Neural progenitor cell (in vitro differentiated cells): ENCODE results near the gene RAD51B. TPM values are rescaled to one million over a fixed set of nuclear protein-coding genes. Genes with fewer than 3 reads are reported as not detected.

Source experiments
- DNase-seq: peaks from one replicate; pipeline ENCODE4 v3.0.0-alpha.2; 2016; ENCODE audit warnings: low spot score
- H2AFZ ChIP-seq: fragments of 200-600 bp; sonication (generic); replicated peaks from 2 replicates; pipeline ENCODE4 v1.6.1; 2016; ENCODE audit warnings: antibody characterized with exemption
- H3F3A ChIP-seq: fragments of 200-600 bp; sonication (generic); 2 replicates; pipeline ENCODE4 v1.6.1; 2016; ENCODE audit warnings: antibody characterized with exemption, low read depth
- H3K27ac ChIP-seq: fragments of 200-600 bp; sonication (generic); 2 replicates; pipeline ENCODE4 v1.5.1; 2016; ENCODE audit warnings: mild to moderate bottlenecking
- H3K27me3 ChIP-seq: fragments of 200-600 bp; sonication (generic); 2 replicates; pipeline ENCODE4 v1.6.1; 2016; ENCODE audit warnings: mild to moderate bottlenecking, moderate library complexity
- H3K36me3 ChIP-seq: fragments of 200-600 bp; sonication (generic); 2 replicates; pipeline ENCODE4 v1.5.1; 2016
- H3K4me1 ChIP-seq: fragments of 200-600 bp; sonication (generic); 2 replicates; pipeline ENCODE4 v1.6.1; 2016; ENCODE audit warnings: mixed run types
- H3K4me2 ChIP-seq: fragments of 200-600 bp; sonication (generic); 2 replicates; pipeline ENCODE4 v1.6.1; 2016
- H3K4me3 ChIP-seq: fragments of 200-600 bp; sonication (generic); 2 replicates; pipeline ENCODE4 v1.5.1; 2016
- H3K79me2 ChIP-seq: fragments of 200-600 bp; sonication (generic); 2 replicates; pipeline ENCODE4 v1.6.1; 2016; ENCODE audit warnings: low read depth
- H3K9ac ChIP-seq: fragments of 200-600 bp; sonication (generic); 2 replicates; pipeline ENCODE4 v1.6.1; 2016
- H3K9me3 ChIP-seq: fragments of 200-600 bp; sonication (generic); 2 replicates; pipeline ENCODE4 v1.5.1; 2016; ENCODE audit warnings: low read depth
- H4K20me1 ChIP-seq: fragments of 200-600 bp; sonication (generic); 2 replicates; pipeline ENCODE4 v1.6.1; 2016; ENCODE audit warnings: low read depth
- H3K27ac Mint-ChIP-seq: 3 replicates; pipeline ENCODE4 v1.8.0; 2021; ENCODE audit warnings: mixed read lengths
- H3K27me3 Mint-ChIP-seq: 2 replicates; pipeline ENCODE4 v1.8.0; 2022; ENCODE audit warnings: low read depth, mild to moderate bottlenecking, inconsistent platforms, moderate library complexity, mixed read lengths; ENCODE audit not compliant: insufficient read depth
- H3K36me3 Mint-ChIP-seq: 3 replicates; pipeline ENCODE4 v1.8.0; 2021; ENCODE audit warnings: mixed read lengths
- H3K4me1 Mint-ChIP-seq: 3 replicates; pipeline ENCODE4 v1.8.0; 2021; ENCODE audit warnings: mixed read lengths
- H3K4me3 Mint-ChIP-seq: 3 replicates; pipeline ENCODE4 v1.8.0; 2021; ENCODE audit warnings: mild to moderate bottlenecking, moderate library complexity, mixed read lengths
- H3K9me3 Mint-ChIP-seq: 3 replicates; pipeline ENCODE4 v1.8.0; 2020; ENCODE audit warnings: mixed read lengths
- EZH2 ChIP-seq: fragments of 200-600 bp; sonication (generic); IDR thresholded peaks from 2 replicates; pipeline ENCODE4 v1.6.1; 2017; ENCODE audit warnings: antibody characterized with exemption, mild to moderate bottlenecking, moderate library complexity
- EZH2phosphoT487 ChIP-seq: fragments of 200-600 bp; sonication (generic); IDR thresholded peaks from 2 replicates; pipeline ENCODE4 v1.6.1; 2017; ENCODE audit warnings: antibody characterized with exemption
- total RNA-seq: library from RNA; depleted of rRNA; stranded (reverse); fragments of >200 nt; gene quantifications from 2 replicates; pipeline ENCODE4 v1.2.3, GENCODE V29; 2015; ENCODE audit warnings: low replicate concordance
- TF ChIP-seq, protein P1 (sequence below): fragments of 200-600 bp; sonication (generic); IDR thresholded peaks from 2 replicates; pipeline ENCODE4 v1.5.1; 2017; ENCODE audit warnings: antibody characterized with exemption, mild to moderate bottlenecking

The RAD51B gene
- total RNA-seq, 1 donor from 2014 or later: 50.5 TPM

DNA sequence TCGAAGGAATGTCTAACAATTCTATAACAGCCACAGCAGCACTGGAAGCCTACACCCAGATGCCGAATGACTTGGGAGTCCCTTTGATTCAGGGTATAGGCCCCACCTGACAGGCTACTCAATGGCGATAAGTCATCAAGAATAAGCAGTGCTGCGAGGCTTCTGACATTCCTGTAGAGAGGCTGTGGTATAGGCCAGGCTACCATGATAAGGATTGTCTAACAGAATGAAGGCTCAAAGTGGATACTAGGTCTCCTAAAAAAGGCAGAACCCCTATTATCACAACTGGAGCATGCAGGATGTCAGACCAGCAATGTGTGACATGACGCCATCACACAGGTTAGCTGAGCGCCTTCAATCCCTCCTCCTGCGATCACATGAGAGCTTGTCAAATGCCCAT is 920.1 kb downstream of the RAD51B start:
- no peaks in the 10 kb centered on the region for H3K79me2 ChIP-seq
- no peak overlapping the region for H3K4me2 ChIP-seq
- Mint-ChIP-seq H3K27ac (no peak overlapping the region), H3K4me1 (peaks cover 22% of the 10 kb centered on the region), H3K4me3 (no peak overlapping the region), H3K27me3 (peaks cover 26% of the 10 kb centered on the region), H3K9me3 (peaks cover 23% of the 10 kb centered on the region), H3K36me3 (no peaks in the 10 kb centered on the region)
- no peaks in the 10 kb centered on the region for H4K20me1 ChIP-seq
- no peaks in the 10 kb centered on the region for H3F3A ChIP-seq
- no peaks in the 10 kb centered on the region for H3K27me3 ChIP-seq
- H3K4me3 ChIP-seq: no peak overlapping the region
- TF ChIP-seq EZH2 (no peak), EZH2phosphoT487 (no peak)
- TF ChIP-seq, protein P1, sequence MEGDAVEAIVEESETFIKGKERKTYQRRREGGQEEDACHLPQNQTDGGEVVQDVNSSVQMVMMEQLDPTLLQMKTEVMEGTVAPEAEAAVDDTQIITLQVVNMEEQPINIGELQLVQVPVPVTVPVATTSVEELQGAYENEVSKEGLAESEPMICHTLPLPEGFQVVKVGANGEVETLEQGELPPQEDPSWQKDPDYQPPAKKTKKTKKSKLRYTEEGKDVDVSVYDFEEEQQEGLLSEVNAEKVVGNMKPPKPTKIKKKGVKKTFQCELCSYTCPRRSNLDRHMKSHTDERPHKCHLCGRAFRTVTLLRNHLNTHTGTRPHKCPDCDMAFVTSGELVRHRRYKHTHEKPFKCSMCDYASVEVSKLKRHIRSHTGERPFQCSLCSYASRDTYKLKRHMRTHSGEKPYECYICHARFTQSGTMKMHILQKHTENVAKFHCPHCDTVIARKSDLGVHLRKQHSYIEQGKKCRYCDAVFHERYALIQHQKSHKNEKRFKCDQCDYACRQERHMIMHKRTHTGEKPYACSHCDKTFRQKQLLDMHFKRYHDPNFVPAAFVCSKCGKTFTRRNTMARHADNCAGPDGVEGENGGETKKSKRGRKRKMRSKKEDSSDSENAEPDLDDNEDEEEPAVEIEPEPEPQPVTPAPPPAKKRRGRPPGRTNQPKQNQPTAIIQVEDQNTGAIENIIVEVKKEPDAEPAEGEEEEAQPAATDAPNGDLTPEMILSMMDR: no peak
- H2AFZ ChIP-seq: no peak overlapping the region
- no peak for DNase-seq
- H3K27ac ChIP-seq: no peak overlapping the region
- H3K36me3 ChIP-seq: no peaks in the 10 kb centered on the region
- peaks cover 12% of the 10 kb centered on the region for H3K4me1 ChIP-seq
- H3K9ac ChIP-seq: no peak overlapping the region
- no peaks in the 10 kb centered on the region for H3K9me3 ChIP-seq

DNA sequence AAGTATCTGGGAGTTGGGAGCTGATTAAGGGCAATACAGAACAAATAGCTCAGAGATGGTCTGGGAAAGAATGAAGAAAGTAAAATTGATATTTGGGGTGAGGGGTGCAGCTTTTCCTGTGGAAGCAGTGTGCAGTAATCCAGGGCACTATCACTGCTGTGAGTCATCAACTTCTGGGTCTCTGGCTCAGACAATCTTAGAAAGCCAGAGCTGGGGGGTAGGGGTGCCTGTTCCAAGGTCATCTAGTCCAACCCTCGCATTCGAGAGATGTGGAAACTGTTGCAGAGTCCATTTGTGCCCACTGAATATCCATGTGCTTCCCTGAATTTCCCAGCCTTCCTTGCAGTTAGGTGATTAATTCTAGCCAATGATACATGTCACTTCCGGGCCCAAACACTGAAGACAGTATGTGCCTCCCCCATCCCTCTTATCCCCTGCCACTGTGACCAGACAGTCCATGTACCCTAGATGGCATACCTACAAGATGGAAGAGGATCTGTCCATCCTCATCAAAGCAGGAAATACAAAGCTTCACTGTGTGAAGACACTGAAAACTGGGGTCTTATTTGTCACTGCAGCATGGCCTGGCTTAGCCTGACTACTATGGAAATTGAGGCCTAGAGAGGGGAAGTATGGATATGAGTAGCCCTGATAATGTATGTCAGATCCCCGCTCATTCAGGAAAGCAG is 921.4 kb downstream of the RAD51B start:
- no peaks in the 10 kb centered on the region for H4K20me1 ChIP-seq
- H3K4me2 ChIP-seq: no peak overlapping the region
- no peaks in the 10 kb centered on the region for H3K36me3 ChIP-seq
- Mint-ChIP-seq H3K9me3 (peaks cover 23% of the 10 kb centered on the region), H3K27ac (no peak overlapping the region), H3K27me3 (peaks cover 28% of the 10 kb centered on the region), H3K4me1 (peaks cover 25% of the 10 kb centered on the region), H3K4me3 (no peak overlapping the region), H3K36me3 (no peaks in the 10 kb centered on the region)
- no peaks in the 10 kb centered on the region for H3K79me2 ChIP-seq
- no peak overlapping the region for H2AFZ ChIP-seq
- no peak overlapping the region for H3K9ac ChIP-seq
- no peak for DNase-seq
- peaks cover 23% of the 10 kb centered on the region for H3K4me1 ChIP-seq
- no peak overlapping the region for H3K27ac ChIP-seq
- H3K4me3 ChIP-seq: no peak overlapping the region
- no peaks in the 10 kb centered on the region for H3K27me3 ChIP-seq
- no peaks in the 10 kb centered on the region for H3K9me3 ChIP-seq
- TF ChIP-seq EZH2 (no peak), EZH2phosphoT487 (no peak)
- TF ChIP-seq, protein P1: no peak
- no peaks in the 10 kb centered on the region for H3F3A ChIP-seq

DNA sequence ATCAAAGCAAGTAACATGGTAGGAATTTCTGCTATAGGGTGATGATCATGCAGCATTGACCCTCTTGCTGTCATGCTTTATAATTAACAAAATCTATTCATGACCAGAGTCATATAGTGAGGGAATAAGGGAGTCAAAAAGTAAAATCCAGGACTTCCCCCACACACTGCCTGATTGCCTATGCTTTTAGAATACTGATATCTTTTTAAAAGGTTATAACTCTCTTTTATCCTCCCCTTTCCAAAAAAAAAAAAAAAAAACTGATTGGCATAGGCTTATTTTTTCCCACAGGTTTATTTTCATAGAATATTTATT is 921.9 kb downstream of the RAD51B start:
- TF ChIP-seq EZH2 (no peak), EZH2phosphoT487 (no peak)
- TF ChIP-seq, protein P1: no peak
- peaks cover 20% of the 10 kb centered on the region for H3K4me1 Mint-ChIP-seq
- no peaks in the 10 kb centered on the region for H3K27me3 ChIP-seq
- no peaks in the 10 kb centered on the region for H3F3A ChIP-seq
- H4K20me1 ChIP-seq: no peaks in the 10 kb centered on the region
- H3K79me2 ChIP-seq: no peaks in the 10 kb centered on the region
- peaks cover 23% of the 10 kb centered on the region for H3K9me3 Mint-ChIP-seq
- H3K4me1 ChIP-seq: peaks cover 24% of the 10 kb centered on the region
- H3K9me3 ChIP-seq: no peaks in the 10 kb centered on the region
- no peaks in the 10 kb centered on the region for H3K36me3 Mint-ChIP-seq
- DNase-seq: no peak
- peaks cover 24% of the 10 kb centered on the region for H3K27me3 Mint-ChIP-seq
- H3K27ac ChIP-seq: no peak overlapping the region
- H3K36me3 ChIP-seq: no peaks in the 10 kb centered on the region
- no peak overlapping the region for H3K4me3 ChIP-seq
- H3K4me2 ChIP-seq: no peak overlapping the region
- H3K27ac Mint-ChIP-seq: no peak overlapping the region
- no peak overlapping the region for H3K4me3 Mint-ChIP-seq
- no peak overlapping the region for H3K9ac ChIP-seq
- H2AFZ ChIP-seq: no peak overlapping the region
